Measurements from ENCODE around the gene CYP46A1.
"Not testable (repeated sequence)": the region's sequence is repeated elsewhere in the genome, so short reads cannot be mapped to it uniquely, and the experiment has no call there.

Gene CYP46A1

GRCh38 chr14:99760817-99761216 is 76.7 kb downstream of the CYP46A1 start:
- DNase-seq = no peak

DNA sequence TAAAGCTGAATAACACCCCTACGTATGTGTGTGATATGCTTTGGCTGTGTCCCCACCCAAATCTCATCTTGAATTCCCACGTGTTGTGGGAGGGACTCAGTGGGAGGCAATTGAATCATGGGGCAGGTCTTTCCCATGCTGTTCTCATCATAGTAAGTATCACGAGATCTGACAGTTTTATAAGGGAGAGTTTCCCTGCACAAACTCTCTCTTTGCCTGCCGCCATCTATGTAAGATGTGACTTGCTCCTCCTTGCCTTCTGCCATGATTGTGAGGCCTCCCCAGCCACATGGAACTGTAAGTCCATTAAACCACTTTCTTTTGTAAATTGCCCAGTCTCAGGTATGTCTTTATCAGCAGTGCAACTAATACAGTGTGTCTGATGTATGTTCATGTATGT is 78.8 kb downstream of the CYP46A1 start:
- DNase-seq = not testable (repeated sequence)

- no peak for DNase-seq
Observed at GRCh38 chr14:99763527-99764221, 79.6 kb downstream of the CYP46A1 start.

DNA sequence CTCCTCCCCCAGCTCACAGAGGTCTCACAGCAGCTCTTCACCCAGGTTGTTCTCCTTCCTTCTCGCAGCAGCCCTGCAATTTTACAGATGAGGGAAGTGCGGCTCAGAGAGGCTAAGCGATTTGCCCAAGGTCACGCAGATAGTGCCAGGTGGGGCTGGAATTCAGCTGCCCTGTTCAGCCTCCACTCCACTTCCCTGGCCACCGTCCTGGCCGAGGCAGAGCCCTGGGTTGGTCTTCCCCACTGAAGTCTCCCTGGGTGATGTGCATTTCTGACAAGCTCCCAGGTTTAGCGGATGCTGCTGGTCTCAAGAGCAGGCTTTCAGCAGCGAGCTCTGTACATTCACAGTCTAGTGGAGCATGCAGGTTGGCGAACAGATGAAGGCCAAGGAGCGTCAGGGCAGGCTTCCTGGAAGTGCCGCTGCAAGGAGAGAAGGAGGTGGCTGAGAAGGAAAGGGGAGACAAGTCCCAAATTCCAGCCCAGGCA is 80.2 kb downstream of the CYP46A1 start:
- DNase-seq = no peak

GRCh38 chr14:99768381-99768780 is 84.3 kb downstream of the CYP46A1 start:
- DNase-seq = no peak

DNA sequence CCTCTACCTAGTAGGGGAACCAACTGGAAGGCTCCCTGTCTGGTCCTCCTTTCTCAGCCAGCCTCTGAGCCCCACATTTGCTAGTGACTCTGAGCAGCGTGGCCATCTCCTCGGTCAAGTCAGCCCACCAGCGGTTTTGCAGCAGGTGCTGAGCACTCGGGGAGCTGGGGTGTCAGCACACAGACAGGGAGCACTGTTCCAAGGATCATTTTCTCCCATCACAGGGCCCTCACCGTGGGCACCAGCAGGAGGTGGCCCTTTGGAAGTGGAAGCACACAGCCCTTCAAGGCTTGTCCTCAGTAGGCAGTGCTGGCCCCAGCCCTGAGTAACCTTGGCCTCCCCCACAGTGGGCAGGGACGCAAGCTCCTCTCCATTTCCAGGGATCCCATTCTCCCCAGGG is 85.0 kb downstream of the CYP46A1 start:
- DNase-seq = no peak

GRCh38 chr14:99769799-99770198 is 85.7 kb downstream of the CYP46A1 start:
- DNase-seq = no peak

GRCh38 chr14:99772371-99773283 is 88.5 kb downstream of the CYP46A1 start:
- no peak for DNase-seq

DNA sequence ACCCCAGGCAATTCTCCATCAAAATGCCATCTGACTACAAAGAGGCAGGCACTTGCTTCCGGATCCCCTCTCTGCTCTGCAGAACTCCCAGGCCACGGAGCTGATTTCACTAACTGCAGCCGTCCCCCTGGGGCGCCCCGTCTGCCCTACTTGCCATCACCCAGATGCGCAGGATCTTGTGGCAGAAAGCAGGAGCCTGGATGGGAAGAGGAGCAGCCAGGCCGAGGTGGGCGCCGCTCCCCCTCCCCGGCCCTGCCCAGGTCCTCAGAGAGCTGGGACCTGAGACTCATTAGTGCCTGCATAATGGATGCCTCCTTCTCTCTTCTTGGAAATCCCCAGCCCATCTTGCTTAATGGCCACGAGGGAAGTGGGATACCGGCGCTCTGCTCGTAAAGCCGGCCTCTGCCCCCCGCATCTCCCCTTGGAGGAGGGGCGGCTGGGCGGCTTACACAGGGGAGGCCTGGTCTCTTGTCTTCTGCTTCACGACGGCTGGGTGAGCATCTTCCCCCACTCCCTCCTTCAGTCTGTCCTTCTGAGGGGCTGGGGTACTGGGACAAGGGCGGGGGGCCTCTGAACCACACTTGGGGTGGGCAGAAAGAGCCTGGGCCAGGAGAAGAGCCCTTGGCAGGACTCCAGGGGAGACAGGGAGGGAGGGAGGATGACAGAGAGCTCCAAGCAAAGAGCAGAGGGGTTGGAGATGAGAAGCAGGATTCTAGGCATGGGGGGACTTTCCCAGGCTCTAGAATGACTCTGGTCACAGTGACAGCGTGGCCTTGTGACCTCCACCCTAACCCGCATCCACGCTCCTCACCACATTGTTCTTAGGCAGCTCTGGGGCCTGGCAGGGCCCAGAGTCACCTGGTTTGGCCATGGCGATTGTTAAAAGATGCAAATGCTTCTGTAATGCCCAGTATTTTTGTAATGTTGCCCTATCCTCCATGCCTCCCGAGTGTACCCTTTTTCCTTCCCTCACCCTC is 89.7 kb downstream of the CYP46A1 start:
- peak; percentile 37 for DNase-seq

- DNase-seq = peak; percentile 1
Observed at GRCh38 chr14:99774556-99775307, 90.6 kb downstream of the CYP46A1 start.

- DNase-seq = peak; percentile 30
Observed at GRCh38 chr14:99775351-99775750, 91.3 kb downstream of the CYP46A1 start.
